NK-92 (cell line): ENCODE data around the gene RASAL2.

ENCODE experiments used
- DNase-seq: peaks from one replicate; lab custom pipeline; 2025; ENCODE audit not compliant: unreplicated experiment; lab: John Stamatoyannopoulos, UW

Gene RASAL2

GRCh38 chr1:178485541-178485981 is 391.7 kb downstream of the RASAL2 start:
- no peak for DNase-seq

GRCh38 chr1:178486100-178487069 is 392.5 kb downstream of the RASAL2 start:
- DNase-seq: no peak

- no peak for DNase-seq
These were observed 393.2 kb downstream of the RASAL2 start for GRCh38 chr1:178487070-178487615.

- no peak for DNase-seq
These were observed 394.5 kb downstream of the RASAL2 start for GRCh38 chr1:178488393-178488792.

GRCh38 chr1:178489399-178489798 is 395.5 kb downstream of the RASAL2 start:
- DNase-seq: no peak

GRCh38 chr1:178490136-178490535 is 396.2 kb downstream of the RASAL2 start:
- no peak for DNase-seq

- DNase-seq: no peak
These were observed 397.1 kb downstream of the RASAL2 start for GRCh38 chr1:178490967-178491366.

- DNase-seq: no peak
These were observed 397.8 kb downstream of the RASAL2 start for GRCh38 chr1:178491721-178492120.

- DNase-seq: no peak
These were observed 398.4 kb downstream of the RASAL2 start for GRCh38 chr1:178492341-178492740.

GRCh38 chr1:178493301-178493741 is 399.4 kb downstream of the RASAL2 start:
- no peak for DNase-seq

- DNase-seq: no peak
These were observed 400.7 kb downstream of the RASAL2 start for GRCh38 chr1:178494569-178494971.

GRCh38 chr1:178495158-178495557 is 401.3 kb downstream of the RASAL2 start:
- DNase-seq: no peak

- no peak for DNase-seq
These were observed 402.0 kb downstream of the RASAL2 start for GRCh38 chr1:178495741-178496409.

GRCh38 chr1:178496410-178497135 is 402.7 kb downstream of the RASAL2 start, which contains the start of gene CLEC20A:
TSS of gene CLEC20A (minus strand) at chr1:178496964. CDS start at chr1:178496939, 25 bp downstream.
- no peak for DNase-seq

- no peak for DNase-seq
These were observed 404.1 kb downstream of the RASAL2 start for GRCh38 chr1:178497903-178498478.

- no peak for DNase-seq
These were observed 405.2 kb downstream of the RASAL2 start for GRCh38 chr1:178498896-178499675.

GRCh38 chr1:178500091-178500770 is 406.3 kb downstream of the RASAL2 start:
- no peak for DNase-seq

GRCh38 chr1:178500936-178501554 is 407.1 kb downstream of the RASAL2 start:
- no peak for DNase-seq
